ENCODE data around the gene CD180. TPM values are rescaled to one million over a fixed set of nuclear protein-coding genes. Genes with fewer than 3 reads are reported as not detected.
A peak's percentile ranks its signal among the peaks of the same experiment; 100 is the strongest.

Gene CD180
- total RNA-seq, 1 donor from 2014 or later = not detected

DNA sequence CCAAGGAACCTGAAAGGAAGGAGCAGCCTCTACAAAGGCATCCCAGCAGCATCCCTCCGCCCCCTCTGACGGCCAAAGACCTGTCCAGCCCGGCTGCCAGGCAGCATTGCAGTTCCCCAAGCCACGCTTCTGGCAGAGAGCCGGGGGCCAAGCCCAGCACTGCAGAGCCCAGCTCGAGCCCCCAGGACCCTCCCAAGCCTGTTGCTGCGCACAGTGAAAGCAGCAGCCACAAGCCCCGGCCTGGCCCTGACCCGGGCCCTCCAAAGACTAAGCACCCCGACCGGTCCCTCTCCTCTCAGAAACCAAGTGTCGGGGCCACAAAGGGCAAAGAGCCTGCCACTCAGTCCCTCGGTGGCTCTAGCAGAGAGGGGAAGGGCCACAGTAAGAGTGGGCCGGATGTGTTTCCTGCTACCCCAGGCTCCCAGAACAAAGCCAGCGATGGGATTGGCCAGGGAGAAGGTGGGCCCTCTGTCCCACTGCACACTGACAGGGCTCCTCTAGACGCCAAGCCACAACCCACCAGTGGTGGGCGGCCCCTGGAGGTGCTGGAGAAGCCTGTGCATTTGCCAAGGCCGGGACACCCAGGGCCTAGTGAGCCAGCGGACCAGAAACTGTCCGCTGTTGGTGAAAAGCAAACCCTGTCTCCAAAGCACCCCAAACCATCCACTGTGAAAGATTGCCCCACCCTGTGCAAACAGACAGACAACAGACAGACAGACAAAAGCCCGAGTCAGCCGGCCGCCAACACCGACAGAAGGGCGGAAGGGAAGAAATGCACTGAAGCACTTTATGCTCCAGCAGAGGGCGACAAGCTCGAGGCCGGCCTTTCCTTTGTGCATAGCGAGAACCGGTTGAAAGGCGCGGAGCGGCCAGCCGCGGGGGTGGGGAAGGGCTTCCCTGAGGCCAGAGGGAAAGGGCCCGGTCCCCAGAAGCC is 30.8 kb downstream of the CD180 start:
- H3K36me3 Mint-ChIP-seq (ENCODE audit: low read depth) = peaks cover 11% of the 10 kb centered on the region
- H3K4me3 Mint-ChIP-seq (ENCODE audit: unreplicated experiment) = no peak overlapping the region
- TF ChIP-seq, protein P1, sequence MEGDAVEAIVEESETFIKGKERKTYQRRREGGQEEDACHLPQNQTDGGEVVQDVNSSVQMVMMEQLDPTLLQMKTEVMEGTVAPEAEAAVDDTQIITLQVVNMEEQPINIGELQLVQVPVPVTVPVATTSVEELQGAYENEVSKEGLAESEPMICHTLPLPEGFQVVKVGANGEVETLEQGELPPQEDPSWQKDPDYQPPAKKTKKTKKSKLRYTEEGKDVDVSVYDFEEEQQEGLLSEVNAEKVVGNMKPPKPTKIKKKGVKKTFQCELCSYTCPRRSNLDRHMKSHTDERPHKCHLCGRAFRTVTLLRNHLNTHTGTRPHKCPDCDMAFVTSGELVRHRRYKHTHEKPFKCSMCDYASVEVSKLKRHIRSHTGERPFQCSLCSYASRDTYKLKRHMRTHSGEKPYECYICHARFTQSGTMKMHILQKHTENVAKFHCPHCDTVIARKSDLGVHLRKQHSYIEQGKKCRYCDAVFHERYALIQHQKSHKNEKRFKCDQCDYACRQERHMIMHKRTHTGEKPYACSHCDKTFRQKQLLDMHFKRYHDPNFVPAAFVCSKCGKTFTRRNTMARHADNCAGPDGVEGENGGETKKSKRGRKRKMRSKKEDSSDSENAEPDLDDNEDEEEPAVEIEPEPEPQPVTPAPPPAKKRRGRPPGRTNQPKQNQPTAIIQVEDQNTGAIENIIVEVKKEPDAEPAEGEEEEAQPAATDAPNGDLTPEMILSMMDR (IDR thresholded peaks at IDR 0.05) = peak; percentile 71
- no peak for DNase-seq (ENCODE audit: low spot score)
- H3K9me3 Mint-ChIP-seq (ENCODE audit: low read depth) = no peaks in the 10 kb centered on the region
- no peaks in the 10 kb centered on the region for H3K27me3 Mint-ChIP-seq (ENCODE audit: low read depth)
- H3K27ac Mint-ChIP-seq (ENCODE audit: unreplicated experiment) = no peak overlapping the region
- H3K4me1 Mint-ChIP-seq (ENCODE audit: low read depth) = peaks cover 9% of the 10 kb centered on the region

DNA sequence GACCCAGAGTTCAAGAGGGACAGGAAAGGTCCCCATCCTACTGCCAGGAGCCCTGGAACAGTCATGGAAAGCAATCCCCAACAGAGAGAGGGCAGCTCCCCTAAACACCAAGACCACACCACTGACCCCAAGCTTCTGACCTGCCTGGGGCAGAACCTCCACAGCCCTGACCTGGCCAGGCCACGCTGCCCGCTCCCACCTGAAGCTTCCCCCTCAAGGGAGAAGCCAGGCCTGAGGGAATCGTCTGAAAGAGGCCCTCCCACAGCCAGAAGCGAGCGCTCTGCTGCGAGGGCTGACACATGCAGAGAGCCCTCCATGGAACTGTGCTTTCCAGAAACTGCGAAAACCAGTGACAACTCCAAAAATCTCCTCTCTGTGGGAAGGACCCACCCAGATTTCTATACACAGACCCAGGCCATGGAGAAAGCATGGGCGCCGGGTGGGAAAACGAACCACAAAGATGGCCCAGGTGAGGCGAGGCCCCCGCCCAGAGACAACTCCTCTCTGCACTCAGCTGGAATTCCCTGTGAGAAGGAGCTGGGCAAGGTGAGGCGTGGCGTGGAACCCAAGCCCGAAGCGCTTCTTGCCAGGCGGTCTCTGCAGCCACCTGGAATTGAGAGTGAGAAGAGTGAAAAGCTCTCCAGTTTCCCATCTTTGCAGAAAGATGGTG is 31.6 kb downstream of the CD180 start:
- no peak for DNase-seq (ENCODE audit: low spot score)
- TF ChIP-seq, protein P1 (IDR thresholded peaks at IDR 0.05) = no peak
- Mint-ChIP-seq H3K4me1 (ENCODE audit: low read depth) (peaks cover 16% of the 10 kb centered on the region), H3K27ac (ENCODE audit: unreplicated experiment) (no peak overlapping the region), H3K4me3 (ENCODE audit: unreplicated experiment) (no peak overlapping the region), H3K27me3 (ENCODE audit: low read depth) (no peaks in the 10 kb centered on the region), H3K9me3 (ENCODE audit: low read depth) (no peaks in the 10 kb centered on the region), H3K36me3 (ENCODE audit: low read depth) (peaks cover 11% of the 10 kb centered on the region)

DNA sequence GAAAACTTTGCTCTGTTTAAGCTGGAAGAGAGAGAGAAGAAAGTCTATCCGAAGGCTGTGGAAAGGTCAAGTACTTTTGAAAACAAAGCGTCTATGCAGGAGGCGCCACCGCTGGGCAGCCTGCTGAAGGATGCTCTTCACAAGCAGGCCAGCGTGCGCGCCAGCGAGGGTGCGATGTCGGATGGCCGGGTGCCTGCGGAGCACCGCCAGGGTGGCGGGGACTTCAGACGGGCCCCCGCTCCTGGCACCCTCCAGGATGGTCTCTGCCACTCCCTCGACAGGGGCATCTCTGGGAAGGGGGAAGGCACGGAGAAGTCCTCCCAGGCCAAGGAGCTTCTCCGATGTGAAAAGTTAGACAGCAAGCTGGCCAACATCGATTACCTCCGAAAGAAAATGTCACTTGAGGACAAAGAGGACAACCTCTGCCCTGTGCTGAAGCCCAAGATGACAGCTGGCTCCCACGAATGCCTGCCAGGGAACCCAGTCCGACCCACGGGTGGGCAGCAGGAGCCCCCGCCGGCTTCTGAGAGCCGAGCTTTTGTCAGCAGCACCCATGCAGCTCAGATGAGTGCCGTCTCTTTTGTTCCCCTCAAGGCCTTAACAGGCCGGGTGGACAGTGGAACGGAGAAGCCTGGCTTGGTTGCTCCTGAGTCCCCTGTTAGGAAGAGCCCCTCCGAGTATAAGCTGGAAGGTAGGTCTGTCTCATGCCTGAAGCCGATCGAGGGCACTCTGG is 32.6 kb downstream of the CD180 start:
- peak; percentile 88 for DNase-seq (ENCODE audit: low spot score)
- no peak overlapping the region for H3K4me3 Mint-ChIP-seq (ENCODE audit: unreplicated experiment)
- no peak overlapping the region for H3K27ac Mint-ChIP-seq (ENCODE audit: unreplicated experiment)
- peaks cover 18% of the 10 kb centered on the region for H3K4me1 Mint-ChIP-seq (ENCODE audit: low read depth)
- peaks cover 11% of the 10 kb centered on the region for H3K36me3 Mint-ChIP-seq (ENCODE audit: low read depth)
- no peaks in the 10 kb centered on the region for H3K27me3 Mint-ChIP-seq (ENCODE audit: low read depth)
- no peaks in the 10 kb centered on the region for H3K9me3 Mint-ChIP-seq (ENCODE audit: low read depth)
- TF ChIP-seq, protein P1 (IDR thresholded peaks at IDR 0.05) = no peak

DNA sequence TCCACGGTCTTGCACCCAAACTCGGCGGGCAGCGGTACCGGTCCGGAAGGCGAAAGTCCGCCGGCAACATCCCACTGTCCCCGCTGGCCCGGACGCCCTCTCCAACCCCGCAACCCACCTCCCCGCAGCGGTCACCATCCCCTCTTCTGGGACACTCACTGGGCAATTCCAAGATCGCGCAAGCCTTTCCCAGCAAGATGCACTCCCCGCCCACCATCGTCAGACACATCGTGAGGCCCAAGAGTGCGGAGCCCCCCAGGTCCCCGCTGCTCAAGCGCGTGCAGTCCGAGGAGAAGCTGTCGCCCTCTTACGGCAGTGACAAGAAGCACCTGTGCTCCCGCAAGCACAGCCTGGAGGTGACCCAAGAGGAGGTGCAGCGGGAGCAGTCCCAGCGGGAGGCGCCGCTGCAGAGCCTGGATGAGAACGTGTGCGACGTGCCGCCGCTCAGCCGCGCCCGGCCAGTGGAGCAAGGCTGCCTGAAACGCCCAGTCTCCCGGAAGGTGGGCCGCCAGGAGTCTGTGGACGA is 33.3 kb downstream of the CD180 start:
- peaks cover 11% of the 10 kb centered on the region for H3K36me3 Mint-ChIP-seq (ENCODE audit: low read depth)
- H3K27me3 Mint-ChIP-seq (ENCODE audit: low read depth) = no peaks in the 10 kb centered on the region
- H3K9me3 Mint-ChIP-seq (ENCODE audit: low read depth) = no peaks in the 10 kb centered on the region
- H3K27ac Mint-ChIP-seq (ENCODE audit: unreplicated experiment) = no peak overlapping the region
- peaks cover 18% of the 10 kb centered on the region for H3K4me1 Mint-ChIP-seq (ENCODE audit: low read depth)
- no peak overlapping the region for H3K4me3 Mint-ChIP-seq (ENCODE audit: unreplicated experiment)
- peak; percentile 87 for DNase-seq (ENCODE audit: low spot score)
- TF ChIP-seq, protein P1 (IDR thresholded peaks at IDR 0.05) = no peak

DNA sequence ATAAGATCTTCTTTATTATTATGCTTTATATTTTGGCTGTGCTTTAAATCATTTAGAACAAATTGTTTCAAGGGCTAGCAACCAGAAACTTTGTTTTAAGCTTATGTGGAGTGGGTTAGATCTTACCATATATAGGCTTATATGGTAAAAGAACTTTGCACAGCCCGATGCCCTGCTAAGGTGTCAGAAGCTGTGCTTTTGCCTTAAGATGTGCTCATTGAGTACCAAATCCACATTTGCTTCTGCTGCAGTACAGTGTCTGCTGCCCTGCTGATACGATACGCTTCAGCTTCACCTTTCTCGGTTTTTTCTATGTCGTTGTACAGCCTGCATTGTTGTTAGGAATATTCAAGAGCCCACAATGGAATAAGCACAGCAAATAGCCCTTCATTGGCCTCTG is 34.8 kb downstream of the CD180 start:
- no peak overlapping the region for H3K4me3 Mint-ChIP-seq (ENCODE audit: unreplicated experiment)
- H3K27ac Mint-ChIP-seq (ENCODE audit: unreplicated experiment) = no peak overlapping the region
- H3K36me3 Mint-ChIP-seq (ENCODE audit: low read depth) = peaks cover 11% of the 10 kb centered on the region

More for the DNA sequence above, 34.8 kb downstream of the CD180 start:
- DNase-seq (ENCODE audit: low spot score) = no peak
- H3K4me1 Mint-ChIP-seq (ENCODE audit: low read depth) = peaks cover 18% of the 10 kb centered on the region
- no peaks in the 10 kb centered on the region for H3K27me3 Mint-ChIP-seq (ENCODE audit: low read depth)
- no peaks in the 10 kb centered on the region for H3K9me3 Mint-ChIP-seq (ENCODE audit: low read depth)
- TF ChIP-seq, protein P1 (IDR thresholded peaks at IDR 0.05) = no peak
